Panc1 (cell line): ENCODE data around the gene SMAD5.

Experiments used
- POLR2AphosphoS5 ChIP-seq: IDR thresholded peaks from 2 replicates; pipeline ENCODE4 v1.6.1; 2012; ENCODE audit warnings: mild to moderate bottlenecking, low read depth, low read length, moderate library complexity
- TF ChIP-seq, protein P1 (sequence below): fragments of 450-650 bp; IDR thresholded peaks from 2 replicates; pipeline ENCODE4 v1.5.1; 2017; ENCODE audit warnings: mild to moderate bottlenecking
- TF ChIP-seq, protein P2 (sequence below), 2 experiments: IDR thresholded peaks; 2 replicates each; pipeline ENCODE4 v1.6.1; 2011 to 2012; ENCODE audit warnings: low read depth in 2 of 2, control low read depth in 1 of 2, low read length in 1 of 2, mild to moderate bottlenecking in 1 of 2, moderate library complexity in 1 of 2; ENCODE audit not compliant: insufficient read depth in 1 of 2

DNA sequence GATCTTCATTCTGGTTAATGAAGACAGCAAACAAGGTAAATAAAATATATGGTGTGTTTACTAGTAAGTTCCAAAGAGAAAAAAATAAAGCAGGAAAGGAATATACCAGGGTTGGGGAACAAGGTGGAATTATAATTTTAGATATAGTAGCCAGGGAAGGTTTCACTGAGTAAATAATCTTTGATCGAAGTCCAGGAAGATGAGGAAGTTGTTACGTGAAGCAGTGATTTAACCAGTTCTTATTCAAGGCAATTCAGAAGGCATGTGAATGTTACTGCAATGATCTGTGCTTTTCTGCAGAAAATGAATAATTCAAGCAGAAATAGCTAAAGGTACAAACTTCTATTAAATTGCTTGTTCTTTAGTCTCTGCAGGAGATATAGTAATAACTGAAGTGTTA lies 54.2 kb downstream of the SMAD5 start:
- TF ChIP-seq, protein P1, sequence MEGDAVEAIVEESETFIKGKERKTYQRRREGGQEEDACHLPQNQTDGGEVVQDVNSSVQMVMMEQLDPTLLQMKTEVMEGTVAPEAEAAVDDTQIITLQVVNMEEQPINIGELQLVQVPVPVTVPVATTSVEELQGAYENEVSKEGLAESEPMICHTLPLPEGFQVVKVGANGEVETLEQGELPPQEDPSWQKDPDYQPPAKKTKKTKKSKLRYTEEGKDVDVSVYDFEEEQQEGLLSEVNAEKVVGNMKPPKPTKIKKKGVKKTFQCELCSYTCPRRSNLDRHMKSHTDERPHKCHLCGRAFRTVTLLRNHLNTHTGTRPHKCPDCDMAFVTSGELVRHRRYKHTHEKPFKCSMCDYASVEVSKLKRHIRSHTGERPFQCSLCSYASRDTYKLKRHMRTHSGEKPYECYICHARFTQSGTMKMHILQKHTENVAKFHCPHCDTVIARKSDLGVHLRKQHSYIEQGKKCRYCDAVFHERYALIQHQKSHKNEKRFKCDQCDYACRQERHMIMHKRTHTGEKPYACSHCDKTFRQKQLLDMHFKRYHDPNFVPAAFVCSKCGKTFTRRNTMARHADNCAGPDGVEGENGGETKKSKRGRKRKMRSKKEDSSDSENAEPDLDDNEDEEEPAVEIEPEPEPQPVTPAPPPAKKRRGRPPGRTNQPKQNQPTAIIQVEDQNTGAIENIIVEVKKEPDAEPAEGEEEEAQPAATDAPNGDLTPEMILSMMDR, result no peak
- TF ChIP-seq POLR2AphosphoS5, result no peak
- TF ChIP-seq, protein P2, sequence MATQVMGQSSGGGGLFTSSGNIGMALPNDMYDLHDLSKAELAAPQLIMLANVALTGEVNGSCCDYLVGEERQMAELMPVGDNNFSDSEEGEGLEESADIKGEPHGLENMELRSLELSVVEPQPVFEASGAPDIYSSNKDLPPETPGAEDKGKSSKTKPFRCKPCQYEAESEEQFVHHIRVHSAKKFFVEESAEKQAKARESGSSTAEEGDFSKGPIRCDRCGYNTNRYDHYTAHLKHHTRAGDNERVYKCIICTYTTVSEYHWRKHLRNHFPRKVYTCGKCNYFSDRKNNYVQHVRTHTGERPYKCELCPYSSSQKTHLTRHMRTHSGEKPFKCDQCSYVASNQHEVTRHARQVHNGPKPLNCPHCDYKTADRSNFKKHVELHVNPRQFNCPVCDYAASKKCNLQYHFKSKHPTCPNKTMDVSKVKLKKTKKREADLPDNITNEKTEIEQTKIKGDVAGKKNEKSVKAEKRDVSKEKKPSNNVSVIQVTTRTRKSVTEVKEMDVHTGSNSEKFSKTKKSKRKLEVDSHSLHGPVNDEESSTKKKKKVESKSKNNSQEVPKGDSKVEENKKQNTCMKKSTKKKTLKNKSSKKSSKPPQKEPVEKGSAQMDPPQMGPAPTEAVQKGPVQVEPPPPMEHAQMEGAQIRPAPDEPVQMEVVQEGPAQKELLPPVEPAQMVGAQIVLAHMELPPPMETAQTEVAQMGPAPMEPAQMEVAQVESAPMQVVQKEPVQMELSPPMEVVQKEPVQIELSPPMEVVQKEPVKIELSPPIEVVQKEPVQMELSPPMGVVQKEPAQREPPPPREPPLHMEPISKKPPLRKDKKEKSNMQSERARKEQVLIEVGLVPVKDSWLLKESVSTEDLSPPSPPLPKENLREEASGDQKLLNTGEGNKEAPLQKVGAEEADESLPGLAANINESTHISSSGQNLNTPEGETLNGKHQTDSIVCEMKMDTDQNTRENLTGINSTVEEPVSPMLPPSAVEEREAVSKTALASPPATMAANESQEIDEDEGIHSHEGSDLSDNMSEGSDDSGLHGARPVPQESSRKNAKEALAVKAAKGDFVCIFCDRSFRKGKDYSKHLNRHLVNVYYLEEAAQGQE (IDR thresholded peaks at IDR 0.05; ENCODE audit: insufficient read depth in 1 of 2, low read depth in 2 of 2, low read length in 1 of 2), result no peak
